PC-9 (cell line): Measurements from ENCODE around the gene KLHL30. TPM values are rescaled to one million over a fixed set of nuclear protein-coding genes. Genes with fewer than 3 reads are reported as not detected.

Experiments used
- BruUV-seq: library from RNA; stranded (reverse); fragments of 400-500 nt; replicated peaks from 2 replicates; lab custom pipeline; 2021; lab: Mats Ljungman, UMichigan
- CTCF ChIA-PET: fragments of 300-600 bp; sonication (Branson Sonifier 250); formaldehyde crosslinking; loops from one replicate; lab custom pipeline; 2022; ENCODE audit warnings: antibody characterized with exemption; lab: Charles Lee
- POLR2A ChIA-PET: fragments of 300-600 bp; sonication (Branson Sonifier 250); formaldehyde crosslinking; loops from one replicate; lab custom pipeline; 2022; ENCODE audit warnings: antibody characterized with exemption; ENCODE audit not compliant: unreplicated experiment; lab: Charles Lee
- DNase-seq, 2 experiments: peaks; one replicate each; pipeline versions ENCODE4 v3.0.0 to v3.0.0-alpha.2; 2015 to 2022; ENCODE audit warnings: mixed read lengths in 1 of 2
- H2AFZ ChIP-seq: fragments of 200-600 bp; sonication (generic); 2 replicates; pipeline ENCODE4 v1.8.1; 2017; ENCODE audit warnings: antibody characterized with exemption
- H3F3A ChIP-seq: fragments of 200-600 bp; sonication (generic); 2 replicates; pipeline ENCODE4 v1.8.1; 2017; ENCODE audit warnings: antibody characterized with exemption, mild to moderate bottlenecking, low read depth; ENCODE audit not compliant: insufficient read depth
- H3K27ac ChIP-seq: fragments of 200-600 bp; sonication (generic); 2 replicates; pipeline ENCODE4 v1.6.1; 2016; ENCODE audit warnings: mixed run types
- H3K27me3 ChIP-seq: fragments of 200-600 bp; sonication (generic); 2 replicates; pipeline ENCODE4 v1.6.1; 2016; ENCODE audit warnings: low read depth, mixed run types; ENCODE audit not compliant: insufficient read depth
- H3K36me3 ChIP-seq: fragments of 200-600 bp; sonication (generic); 2 replicates; pipeline ENCODE4 v1.6.1; 2016; ENCODE audit warnings: low read depth, mixed run types
- H3K4me1 ChIP-seq: fragments of 200-600 bp; sonication (generic); replicated peaks from 2 replicates; pipeline ENCODE4 v1.6.1; 2016; ENCODE audit warnings: mixed run types; ENCODE audit not compliant: insufficient read depth
- H3K4me2 ChIP-seq: fragments of 200-600 bp; sonication (generic); 2 replicates; pipeline ENCODE4 v1.6.1; 2017; ENCODE audit warnings: mixed run types
- H3K4me3 ChIP-seq: fragments of 200-600 bp; sonication (generic); 2 replicates; pipeline ENCODE4 v1.6.1; 2016; ENCODE audit warnings: mixed run types
- H3K79me2 ChIP-seq: fragments of 200-600 bp; sonication (generic); 2 replicates; pipeline ENCODE4 v1.6.1; 2017; ENCODE audit warnings: low read depth, mixed run types
- H3K9me2 ChIP-seq: fragments of 200-600 bp; sonication (generic); 2 replicates; pipeline ENCODE4 v1.8.1; 2017; ENCODE audit warnings: mild to moderate bottlenecking; ENCODE audit not compliant: insufficient read depth
- H3K9me3 ChIP-seq: fragments of 200-600 bp; sonication (generic); 2 replicates; pipeline ENCODE4 v1.8.1; 2016; ENCODE audit warnings: low read depth; ENCODE audit not compliant: insufficient read depth
- H4K20me1 ChIP-seq: fragments of 200-600 bp; sonication (generic); 2 replicates; pipeline ENCODE4 v1.8.1; 2017; ENCODE audit not compliant: insufficient read depth
- EZH2 ChIP-seq: fragments of 200-600 bp; sonication (generic); IDR thresholded peaks from 2 replicates; pipeline ENCODE4 v1.8.0; 2017; ENCODE audit warnings: antibody characterized with exemption, low read depth
- intact Hi-C: fragments of 100-400 bp; cut with micrococcal nuclease; formaldehyde crosslinking; loops from one replicate; pipeline ENCODE4 v1.10.0; 2022; ENCODE audit not compliant: unreplicated experiment
- total RNA-seq: library from RNA; stranded (reverse); gene quantifications from 2 replicates; pipeline ENCODE4 v1.2.3, GENCODE V29; 2021
- TF ChIP-seq, protein P1 (sequence below): fragments of 200-600 bp; sonication (generic); conservative IDR thresholded peaks from 2 replicates; pipeline ENCODE4 v1.6.1; 2017; ENCODE audit warnings: mixed run types, antibody characterized with exemption, mild to moderate bottlenecking, moderate library complexity

The KLHL30 gene
- total RNA-seq, 1 experiment from 2014 or later, result 1.2 TPM

DNA sequence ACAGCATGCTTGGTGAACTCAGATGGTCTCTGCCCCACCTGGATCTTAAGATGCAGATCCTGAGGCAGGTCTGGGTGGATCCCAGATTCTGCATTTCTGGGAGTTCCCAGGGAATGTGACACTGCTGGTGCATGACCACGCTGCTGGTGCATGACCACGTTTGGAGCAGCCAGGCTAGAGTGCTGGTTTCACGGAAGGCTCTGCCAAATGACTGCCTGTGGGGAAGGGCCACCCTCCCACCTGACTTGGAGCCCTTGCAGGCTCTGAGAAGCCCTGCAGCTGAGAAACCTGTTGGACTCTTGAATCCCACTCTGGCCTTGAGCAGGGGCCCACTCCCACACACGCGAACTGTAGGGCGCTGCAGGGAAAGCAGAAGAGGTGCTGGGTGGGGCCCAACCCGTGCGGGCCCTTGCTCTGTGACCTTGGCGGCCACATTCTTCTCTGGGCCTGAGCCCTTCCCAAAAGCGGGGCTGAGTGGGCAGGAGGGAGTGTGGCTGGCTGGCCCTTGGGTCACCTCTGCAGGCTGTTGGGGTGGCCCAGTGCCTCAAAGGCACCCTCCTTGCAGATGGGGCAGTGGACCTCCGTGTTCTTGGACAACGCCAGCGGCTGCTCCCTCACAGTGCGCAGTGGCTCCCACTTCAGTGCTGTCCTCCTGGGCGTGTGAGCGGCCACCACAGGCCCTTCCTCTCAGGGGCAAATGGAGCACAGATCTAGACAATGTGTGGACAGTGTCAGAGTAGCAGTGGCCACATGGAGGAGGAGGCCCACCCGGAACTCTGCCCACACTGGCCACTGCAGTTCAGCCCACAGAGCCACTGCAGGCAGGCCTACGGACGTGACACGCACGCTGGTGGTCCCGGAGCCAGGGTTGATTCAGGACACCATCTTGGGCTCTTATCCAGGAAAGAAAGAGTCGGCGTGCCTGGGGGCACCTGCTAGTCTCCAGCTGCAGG lies 28.2 kb downstream of the KLHL30 start:
- Histone ChIP-seq H3K36me3 (peaks cover 13% of the 10 kb centered on the region; the same call in 1 of the 2 replicates), H3K9me3 (no peaks in the 10 kb centered on the region), H3K4me2 (no peak overlapping the region), H3K27ac (no peak overlapping the region), H3K4me3 (no peak overlapping the region), H4K20me1 (no peaks in the 10 kb centered on the region), H3K9me2 (no peaks in the 10 kb centered on the region), H3K79me2 (no peaks in the 10 kb centered on the region), H3K4me1 (peaks cover 26% of the 10 kb centered on the region), H3F3A (peaks cover 43% of the 10 kb centered on the region), H3K27me3 (no peaks in the 10 kb centered on the region), H2AFZ (no peak overlapping the region)
- TF ChIP-seq, protein P1, sequence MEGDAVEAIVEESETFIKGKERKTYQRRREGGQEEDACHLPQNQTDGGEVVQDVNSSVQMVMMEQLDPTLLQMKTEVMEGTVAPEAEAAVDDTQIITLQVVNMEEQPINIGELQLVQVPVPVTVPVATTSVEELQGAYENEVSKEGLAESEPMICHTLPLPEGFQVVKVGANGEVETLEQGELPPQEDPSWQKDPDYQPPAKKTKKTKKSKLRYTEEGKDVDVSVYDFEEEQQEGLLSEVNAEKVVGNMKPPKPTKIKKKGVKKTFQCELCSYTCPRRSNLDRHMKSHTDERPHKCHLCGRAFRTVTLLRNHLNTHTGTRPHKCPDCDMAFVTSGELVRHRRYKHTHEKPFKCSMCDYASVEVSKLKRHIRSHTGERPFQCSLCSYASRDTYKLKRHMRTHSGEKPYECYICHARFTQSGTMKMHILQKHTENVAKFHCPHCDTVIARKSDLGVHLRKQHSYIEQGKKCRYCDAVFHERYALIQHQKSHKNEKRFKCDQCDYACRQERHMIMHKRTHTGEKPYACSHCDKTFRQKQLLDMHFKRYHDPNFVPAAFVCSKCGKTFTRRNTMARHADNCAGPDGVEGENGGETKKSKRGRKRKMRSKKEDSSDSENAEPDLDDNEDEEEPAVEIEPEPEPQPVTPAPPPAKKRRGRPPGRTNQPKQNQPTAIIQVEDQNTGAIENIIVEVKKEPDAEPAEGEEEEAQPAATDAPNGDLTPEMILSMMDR, result no peak
- TF ChIP-seq EZH2, result no peak
- ChIA-PET CTCF (no interaction called here), POLR2A (no interaction called here)
- no peak for DNase-seq
- no TSS peak for BruUV-seq
- intact Hi-C loops, result no loop called here

DNA sequence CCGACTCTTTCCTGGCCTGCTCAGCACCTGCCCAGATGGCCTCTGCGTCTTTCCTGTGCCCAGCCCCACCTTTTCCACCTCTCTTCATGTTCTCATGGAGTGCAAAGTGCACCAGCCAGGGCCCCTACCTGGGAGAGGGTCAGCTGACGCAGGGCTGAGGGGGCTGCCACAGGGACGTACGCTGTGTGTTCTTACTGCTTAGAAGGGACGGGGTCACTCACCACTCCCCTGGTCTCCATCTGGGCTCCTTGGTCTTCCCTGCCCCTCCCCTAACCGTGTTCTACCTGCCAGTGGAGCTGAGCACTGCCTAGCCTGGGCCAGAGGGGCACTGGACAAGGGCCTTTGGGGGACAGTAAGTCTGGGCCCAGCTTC lies 28.9 kb downstream of the KLHL30 start:
- intact Hi-C loops, result no loop called here
- DNase-seq, result no peak
- CTCF ChIA-PET, result no interaction called here
- Histone ChIP-seq H3K4me2 (no peak overlapping the region), H3K79me2 (no peaks in the 10 kb centered on the region), H3K27ac (no peak overlapping the region), H4K20me1 (no peaks in the 10 kb centered on the region), H3F3A (peaks cover 47% of the 10 kb centered on the region), H3K9me3 (no peaks in the 10 kb centered on the region), H3K4me3 (no peak overlapping the region), H3K27me3 (no peaks in the 10 kb centered on the region), H3K9me2 (no peaks in the 10 kb centered on the region), H3K4me1 (peaks cover 26% of the 10 kb centered on the region), H2AFZ (no peak overlapping the region), H3K36me3 (peaks cover 14% of the 10 kb centered on the region; the same call in 1 of the 2 replicates)
- POLR2A ChIA-PET, result interaction anchor here (0.6 kb wide), 1 partner anchor 302 kb away, joined by 3 read pairs; no protein-coding TSS in a partner anchor
- no peak for TF ChIP-seq EZH2
- TF ChIP-seq, protein P1, result no peak
- BruUV-seq, result no TSS peak

DNA sequence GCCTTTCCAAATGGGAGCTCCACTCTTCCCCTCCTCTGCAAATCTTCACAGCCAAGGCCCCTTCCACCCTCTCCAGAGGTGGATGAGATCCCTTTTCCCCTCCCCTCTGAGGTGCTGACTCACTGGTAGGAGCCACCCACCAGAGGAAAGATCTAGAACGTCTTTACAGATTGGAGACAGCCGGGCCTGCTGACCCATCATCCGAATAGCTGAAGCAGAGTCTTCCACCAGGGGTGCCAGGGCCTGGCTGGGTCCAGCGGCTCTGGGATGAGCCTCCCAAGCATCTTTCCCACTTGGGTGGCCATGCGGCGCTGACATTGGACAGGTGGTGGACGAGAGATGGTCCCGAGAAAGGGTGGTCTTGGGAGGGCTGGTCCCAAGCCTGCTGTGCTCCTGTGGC lies 29.3 kb downstream of the KLHL30 start:
- no peak overlapping the region for H3K4me2 ChIP-seq
- intact Hi-C loops, result no loop called here
- H3K27ac ChIP-seq, result no peak overlapping the region
- no peaks in the 10 kb centered on the region for H4K20me1 ChIP-seq
- peaks cover 26% of the 10 kb centered on the region for H3K4me1 ChIP-seq
- H3K27me3 ChIP-seq, result no peaks in the 10 kb centered on the region
- ChIA-PET CTCF (no interaction called here), POLR2A (interaction anchor here (0.6 kb wide), 1 partner anchor 303 kb away, joined by 3 read pairs; no protein-coding TSS in a partner anchor)
- no peak overlapping the region for H2AFZ ChIP-seq
- H3K36me3 ChIP-seq, result peaks cover 18% of the 10 kb centered on the region; the same call in 1 of the 2 replicates
- H3F3A ChIP-seq, result peaks cover 47% of the 10 kb centered on the region
- no peaks in the 10 kb centered on the region for H3K9me2 ChIP-seq
- H3K9me3 ChIP-seq, result no peaks in the 10 kb centered on the region
- no peak for DNase-seq
- H3K79me2 ChIP-seq, result no peaks in the 10 kb centered on the region
- no TSS peak for BruUV-seq
- no peak overlapping the region for H3K4me3 ChIP-seq
- TF ChIP-seq EZH2, result no peak
- TF ChIP-seq, protein P1, result no peak
